ENCODE measurements around the gene FASN. TPM values are rescaled to one million over a fixed set of nuclear protein-coding genes. Genes with fewer than 3 reads are reported as not detected.

Gene FASN
- total and polyA plus RNA-seq, 2 donors (not counting 3 experiments of a cell fraction or from before 2014, with no cell fraction given), result 101 to 360 TPM

GRCh38 chr17:82029990-82030469 lies 68.0 kb downstream of the FASN start:
- no peak overlapping the region for H3K27ac ChIP-seq (ENCODE audit: insufficient read depth, low read depth, low read length)
- no peak overlapping the region for H3K4me3 ChIP-seq (replicated peaks in 1 of 3; ENCODE audit: insufficient read depth in 1 of 3, low read depth in 1 of 3, low read length in 3 of 3)
- H3K9me1 ChIP-seq (replicated peaks; ENCODE audit: control insufficient read depth, extremely low read depth, insufficient read depth, low read length), result no peaks in the 10 kb centered on the region
- CTCF ChIA-PET, result interaction anchor here (0.6 to 4.2 kb wide), 39 partner anchors 8 to 308 kb away, joined by 3 to 127 read pairs (median 4); partner anchors contain the start of genes CENPX, DCXR, FASN and GPS1
- no peak for DNase-seq (ENCODE audit: low read depth, low spot score)
- no TSS peak for BruUV-seq (replicated peaks)
- peaks cover 4% of the 10 kb centered on the region for H3K79me2 ChIP-seq (ENCODE audit: control insufficient read depth, insufficient read depth, low read length)
- no peaks in the 10 kb centered on the region for H3K36me3 ChIP-seq (ENCODE audit: control insufficient read depth in 2 of 2, extremely low read depth in 1 of 2, insufficient read depth in 2 of 2, low read length in 2 of 2)
- peaks cover 10% of the 10 kb centered on the region for H3K4me1 ChIP-seq (ENCODE audit: control insufficient read depth, extremely low read depth, insufficient read depth, low read length)
- no peaks in the 10 kb centered on the region for H3K9me3 ChIP-seq (replicated peaks; ENCODE audit: control insufficient read depth, insufficient read depth, low read length)
- H4K20me1 ChIP-seq (replicated peaks; ENCODE audit: control insufficient read depth, extremely low read depth, insufficient read depth, low read length), result no peaks in the 10 kb centered on the region
- dilution Hi-C loops (cut with MboI; ENCODE audit: extremely low pct_ligation_motif_present, low sequenced_read_pairs) (no loop called here), intact Hi-C loops (cut with micrococcal nuclease) (loop anchor here (1.0 to 10.0 kb wide), 5 partner anchors 69 to 385 kb away; partner anchors contain the start of genes CCDC57, FASN, HEXD and OGFOD3)
- no peak overlapping the region for H3K9ac ChIP-seq (replicated peaks; ENCODE audit: extremely low read depth, insufficient read depth, low read length)
- no peak overlapping the region for H2AFZ ChIP-seq (ENCODE audit: low read depth, low read length)
- POLR2A ChIA-PET, result no interaction called here
- FAIRE-seq, result no peak
- no peaks in the 10 kb centered on the region for H3K27me3 ChIP-seq (ENCODE audit: control insufficient read depth in 2 of 2, insufficient read depth in 2 of 2, low read length in 2 of 2)
- no peak overlapping the region for H3K4me2 ChIP-seq (ENCODE audit: insufficient read depth, low read length)
- no peak for TF ChIP-seq POLR2AphosphoS5 (IDR thresholded peaks at IDR 0.05; ENCODE audit: insufficient read depth, low read depth, low read length)
- no peak for TF ChIP-seq JUN (IDR thresholded peaks at IDR 0.05; ENCODE audit: borderline replicate concordance, insufficient read depth, insufficient read length, low read depth)
- no peak for TF ChIP-seq CTCF (IDR thresholded peaks at IDR 0.05; ENCODE audit: extremely low read depth in 1 of 2, insufficient read depth in 1 of 2, low read depth in 1 of 2, low read length in 2 of 2)
- no peak for TF ChIP-seq MYC (IDR thresholded peaks at IDR 0.05; ENCODE audit: low read depth, low read length)
- TF ChIP-seq FOS (IDR thresholded peaks at IDR 0.05; ENCODE audit: borderline replicate concordance, insufficient read depth, low read length), result no peak
- no peak for TF ChIP-seq POLR2A (IDR thresholded peaks at IDR 0.05; ENCODE audit: low read depth, low read length)
- TF ChIP-seq MAX (IDR thresholded peaks at IDR 0.05; ENCODE audit: insufficient read depth, insufficient read length), result no peak
- TF ChIP-seq EZH2 (IDR thresholded peaks at IDR 0.05; ENCODE audit: borderline replicate concordance, low read depth, low read length, severe bottlenecking), result no peak
- no peak for TF ChIP-seq GATA2 (IDR thresholded peaks at IDR 0.05; ENCODE audit: insufficient read depth, insufficient read length, low read depth, low read length)
